Occipital lobe (tissue), 3 donors: Measurements from ENCODE around the gene APOL2. TPM values are rescaled to one million over a fixed set of nuclear protein-coding genes. Genes with fewer than 3 reads are reported as not detected.

ENCODE experiments used
- DNase-seq: peaks from one replicate; lab custom pipeline; 2025; lab: John Stamatoyannopoulos, UW
- small RNA-seq: library from RNA; depleted of rRNA; stranded (forward); fragments of <200 nt; gene quantifications from one replicate; pipeline ENCODE3, GENCODE V24; 2014
- total RNA-seq: library from RNA; depleted of rRNA; stranded (reverse); fragments of >200 nt; gene quantifications from one replicate; pipeline ENCODE4 v1.2.3, GENCODE V29; 2014

The APOL2 gene
- total RNA-seq, 1 donor from 2014 or later = 7.0 TPM

DNA sequence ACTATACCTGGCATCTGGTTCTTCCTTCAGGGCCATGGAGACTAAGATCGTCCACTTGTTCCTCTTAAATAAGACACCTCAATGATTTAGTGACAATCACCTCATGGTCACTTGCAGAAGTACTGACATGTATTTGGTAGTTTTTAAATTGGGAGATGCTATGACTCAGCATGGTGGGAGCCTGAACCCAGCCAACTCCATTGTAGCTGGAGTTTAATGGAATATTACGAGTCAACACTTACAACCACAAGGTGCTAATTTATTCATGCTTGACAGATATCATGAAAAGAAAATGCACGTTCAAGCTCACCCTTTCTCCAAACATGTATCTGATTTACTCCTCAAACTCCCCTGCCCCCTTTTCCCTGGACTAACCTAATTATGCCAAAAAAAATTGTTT lies 62.2 kb downstream of the APOL2 start:
- DNase-seq = no peak

Small RNA genes lying within 50 kb of the gene (small RNA-seq; reads per million reads assigned to genes)
- gene MIR6819 = not detected

Other genes starting within 250 kb of the APOL2 start
- gene RBFOX2, start 210.7 kb downstream of the APOL2 start, total RNA-seq = 454 TPM
- gene APOL3, start 78.8 kb downstream of the APOL2 start, total RNA-seq = 2.5 TPM
- gene APOL4, start 37.7 kb downstream of the APOL2 start, total RNA-seq = 10.5 TPM
- 1.4 TPM for gene APOL1, start 13.6 kb upstream of the APOL2 start, total RNA-seq
- gene MYH9, start 148.4 kb upstream of the APOL2 start, total RNA-seq = 34.6 TPM
- 14.3 TPM for gene TXN2, start 242.1 kb upstream of the APOL2 start, total RNA-seq